ENCODE data around the gene ZNF593.

ZNF593 gene

GRCh38 chr1:26177182-26177684 lies 7.5 kb downstream of the ZNF593 start, which contains the start of gene CNKSR1:
TSS of gene CNKSR1 (plus strand) at chr1:26177491. CDS start at chr1:26177548, 57 bp downstream.
- TF ChIP-seq CTCF (IDR thresholded peaks at IDR 0.05; ENCODE audit: low read depth, low read length) = no peak
- no peak for DNase-seq (ENCODE audit: extremely low read depth, low read depth)

- TF ChIP-seq CTCF (IDR thresholded peaks at IDR 0.05; ENCODE audit: low read depth, low read length) = no peak
- DNase-seq (ENCODE audit: extremely low read depth, low read depth) = no peak
Measured at GRCh38 chr1:26180010-26180506, 10.3 kb downstream of the ZNF593 start.

- TF ChIP-seq CTCF (IDR thresholded peaks at IDR 0.05; ENCODE audit: low read depth, low read length) = no peak
- no peak for DNase-seq (ENCODE audit: extremely low read depth, low read depth)
Measured at GRCh38 chr1:26181586-26182382, 12.1 kb downstream of the ZNF593 start.

- no peak for TF ChIP-seq CTCF (IDR thresholded peaks at IDR 0.05; ENCODE audit: low read depth, low read length)
- no peak for DNase-seq (ENCODE audit: extremely low read depth, low read depth)
Measured at GRCh38 chr1:26182383-26182696, 12.6 kb downstream of the ZNF593 start.

- TF ChIP-seq CTCF (IDR thresholded peaks at IDR 0.05; ENCODE audit: low read depth, low read length) = no peak
- DNase-seq (ENCODE audit: extremely low read depth, low read depth) = no peak
Measured at GRCh38 chr1:26184086-26184485, 14.4 kb downstream of the ZNF593 start.

- DNase-seq (ENCODE audit: extremely low read depth, low read depth) = no peak
Measured at GRCh38 chr1:26184883-26185282, 15.2 kb downstream of the ZNF593 start.

More at GRCh38 chr1:26184883-26185282, 15.2 kb downstream of the ZNF593 start:
- TF ChIP-seq CTCF (IDR thresholded peaks at IDR 0.05; ENCODE audit: low read depth, low read length) = no peak

All from AG09319 (cell line).